Right lung (tissue), 10 donors: Measurements from ENCODE around the gene ID4. TPM values are rescaled to one million over a fixed set of nuclear protein-coding genes. Genes with fewer than 3 reads are reported as not detected.

Experiments
- DNase-seq, 2 donors: peaks; one replicate each; pipeline ENCODE4 v3.0.0-alpha.2; 2013
- long read RNA-seq, 8 donors: transcript quantifications; one replicate each; lab custom pipeline, GENCODE V29; 2026
- polyA plus RNA-seq, 5 donors: library from polyadenylated mRNA; unstranded; fragments of 120-200 nt; gene quantifications; one replicate each; pipeline versions ENCODE4 v1.2.1 to v1.2.3, GENCODE V29; 2013; ENCODE audit warnings: inconsistent platforms in 1 of 5, low replicate concordance in 1 of 5; ENCODE audit not compliant: insufficient read length in 5 of 5, insufficient read depth in 1 of 5

The ID4 gene
- 10 to 100 TPM; 41.5 to 57.5 (median 46.0) TPM for polyA plus RNA-seq
- long read RNA-seq, donor 1, transcript ID4-201 (3 exons, 2,344 nt), result major isoform, 54 of 68 reads
- long read RNA-seq, donor 1, partial matches to known transcripts, result 14 of 68 reads
- long read RNA-seq, donor 1, other reads (novel, unspliced or antisense), result 0 of 68 reads
- long read RNA-seq, donor 2, transcript ID4-201 (3 exons, 2,344 nt), result major isoform, 22 of 22 reads
- long read RNA-seq, donor 2, partial matches to known transcripts, result 0 of 22 reads
- long read RNA-seq, donor 2, other reads (novel, unspliced or antisense), result 0 of 22 reads
- long read RNA-seq, donor 3, transcript ID4-201 (3 exons, 2,344 nt), result major isoform, 10 of 23 reads
- long read RNA-seq, donor 3, partial matches to known transcripts, result 13 of 23 reads
- long read RNA-seq, donor 3, other reads (novel, unspliced or antisense), result 0 of 23 reads
- long read RNA-seq, donor 4, transcript ID4-201 (3 exons, 2,344 nt), result major isoform, 15 of 15 reads
- long read RNA-seq, donor 4, partial matches to known transcripts, result 0 of 15 reads
- long read RNA-seq, donor 4, other reads (novel, unspliced or antisense), result 0 of 15 reads
- long read RNA-seq, donor 5, transcript ID4-201 (3 exons, 2,344 nt), result major isoform, 25 of 25 reads
- long read RNA-seq, donor 5, partial matches to known transcripts, result 0 of 25 reads
- long read RNA-seq, donor 5, other reads (novel, unspliced or antisense), result 0 of 25 reads
- long read RNA-seq, donor 6, transcript ID4-201 (3 exons, 2,344 nt), result major isoform, 24 of 32 reads
- long read RNA-seq, donor 6, partial matches to known transcripts, result 8 of 32 reads
- long read RNA-seq, donor 6, other reads (novel, unspliced or antisense), result 0 of 32 reads
- long read RNA-seq, donor 7, transcript ID4-201 (3 exons, 2,344 nt), result major isoform, 37 of 37 reads
- long read RNA-seq, donor 7, partial matches to known transcripts, result 0 of 37 reads
- long read RNA-seq, donor 7, other reads (novel, unspliced or antisense), result 0 of 37 reads
- long read RNA-seq, donor 8, transcript ID4-201 (3 exons, 2,344 nt), result major isoform, 10 of 18 reads
- long read RNA-seq, donor 8, partial matches to known transcripts, result 8 of 18 reads
- long read RNA-seq, donor 8, other reads (novel, unspliced or antisense), result 0 of 18 reads

GRCh38 chr6:19836799-19837510, at the start of gene ID4:
Gene ID4 (plus strand): TSS chr6:19837370. CDS start chr6:19837755, 385 bp downstream.
- peak; percentile 96 to 97 for DNase-seq

- DNase-seq, result no peak
These were observed 48.5 kb upstream of the ID4 start for GRCh38 chr6:19788686-19789085.

DNA sequence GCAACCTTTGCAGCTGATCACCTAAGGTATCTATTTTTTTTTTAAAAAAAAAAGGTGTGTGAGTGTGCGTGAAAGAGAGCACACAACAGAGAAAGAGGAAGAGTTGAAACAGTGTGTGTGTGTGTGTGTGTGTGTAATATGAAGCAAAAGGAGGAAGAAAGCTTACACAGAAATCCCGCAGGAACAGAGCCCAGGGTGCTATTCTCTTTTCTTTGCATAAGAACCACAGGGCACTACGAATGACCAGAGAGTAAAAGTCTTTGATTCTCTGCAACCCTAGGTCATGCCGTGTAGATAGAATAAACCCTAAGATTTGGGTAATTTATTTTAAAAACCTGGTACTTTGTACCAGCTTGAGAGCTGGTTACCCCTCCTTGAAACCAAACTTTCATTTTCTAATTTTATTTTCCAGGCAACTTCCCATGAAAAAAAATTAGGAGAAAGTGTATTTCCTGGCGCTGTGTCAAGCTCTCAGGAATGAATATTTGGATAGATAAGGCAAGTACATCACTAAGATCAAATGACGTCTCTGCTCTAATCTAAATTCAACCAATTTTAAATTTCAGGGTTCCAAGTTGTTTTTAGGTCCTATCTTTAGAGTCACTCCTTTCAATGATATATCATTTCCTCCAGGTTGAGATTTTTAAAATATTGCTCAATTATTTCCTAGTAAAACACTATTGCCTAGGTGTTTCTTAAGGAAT, 47.9 kb upstream of the ID4 start:
- no peak for DNase-seq

DNA sequence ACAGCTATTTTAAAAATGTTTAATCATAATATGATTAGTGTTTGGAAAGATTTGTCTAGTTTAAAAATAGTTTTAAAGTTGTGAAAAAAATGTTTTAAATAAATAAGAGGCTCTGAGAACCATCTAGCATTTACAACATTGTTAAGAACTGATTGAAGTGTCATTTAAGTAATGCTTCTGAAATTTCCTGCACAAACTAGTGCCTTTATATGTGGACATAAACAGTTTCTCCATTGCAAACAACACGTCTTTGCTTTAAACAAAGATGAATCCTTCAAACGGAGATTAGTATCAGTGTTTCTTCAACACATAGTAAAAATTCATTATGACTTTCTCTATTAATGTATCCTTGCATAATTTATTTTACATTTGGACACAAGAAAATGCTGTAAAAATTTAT, 45.9 kb upstream of the ID4 start:
- DNase-seq, result no peak

DNA sequence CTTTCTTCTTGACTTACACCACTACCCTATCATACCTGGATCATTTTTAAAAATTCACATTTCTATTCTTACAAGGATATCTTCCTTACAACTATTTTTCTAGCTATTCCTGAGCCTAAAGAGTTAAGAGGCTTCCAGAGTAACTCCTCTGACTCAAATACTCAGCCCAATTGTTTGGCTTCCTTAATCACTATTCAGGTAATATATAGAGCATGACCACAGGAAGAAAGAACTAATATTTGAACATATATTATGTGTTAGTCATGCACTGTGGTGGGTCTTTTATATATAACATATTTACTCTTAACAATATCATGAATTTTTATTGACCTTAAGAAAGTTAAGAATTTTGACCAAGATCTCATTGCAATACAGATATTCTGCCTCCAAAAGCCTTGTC, 42.0 kb upstream of the ID4 start:
- no peak for DNase-seq

- DNase-seq, result no peak
These were observed 40.7 kb upstream of the ID4 start for GRCh38 chr6:19796452-19796851.

- DNase-seq, result no peak
These were observed 38.8 kb upstream of the ID4 start for GRCh38 chr6:19798362-19798761.

DNA sequence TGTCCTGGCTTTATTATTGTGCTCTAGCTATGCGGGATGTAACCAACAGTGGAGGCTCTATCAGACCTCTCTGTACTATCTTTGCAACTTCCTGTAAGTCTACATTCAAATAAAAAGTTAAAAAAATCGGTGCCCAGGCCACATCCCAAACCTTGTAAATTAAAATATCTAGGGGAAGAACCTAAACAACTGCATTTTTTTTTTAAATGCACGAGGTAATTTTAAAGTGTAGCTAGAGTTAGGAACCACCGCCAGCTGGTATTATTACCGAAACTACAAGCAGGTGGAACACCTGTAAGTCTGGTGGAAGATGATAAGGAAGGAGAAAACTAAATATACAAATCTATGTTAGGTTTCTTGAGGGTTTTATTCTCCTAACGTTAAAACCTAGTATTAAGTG, 34.5 kb upstream of the ID4 start:
- no peak for DNase-seq

- peak; percentile 65 to 66 for DNase-seq
These were observed 33.6 kb upstream of the ID4 start for GRCh38 chr6:19803331-19804204.

DNA sequence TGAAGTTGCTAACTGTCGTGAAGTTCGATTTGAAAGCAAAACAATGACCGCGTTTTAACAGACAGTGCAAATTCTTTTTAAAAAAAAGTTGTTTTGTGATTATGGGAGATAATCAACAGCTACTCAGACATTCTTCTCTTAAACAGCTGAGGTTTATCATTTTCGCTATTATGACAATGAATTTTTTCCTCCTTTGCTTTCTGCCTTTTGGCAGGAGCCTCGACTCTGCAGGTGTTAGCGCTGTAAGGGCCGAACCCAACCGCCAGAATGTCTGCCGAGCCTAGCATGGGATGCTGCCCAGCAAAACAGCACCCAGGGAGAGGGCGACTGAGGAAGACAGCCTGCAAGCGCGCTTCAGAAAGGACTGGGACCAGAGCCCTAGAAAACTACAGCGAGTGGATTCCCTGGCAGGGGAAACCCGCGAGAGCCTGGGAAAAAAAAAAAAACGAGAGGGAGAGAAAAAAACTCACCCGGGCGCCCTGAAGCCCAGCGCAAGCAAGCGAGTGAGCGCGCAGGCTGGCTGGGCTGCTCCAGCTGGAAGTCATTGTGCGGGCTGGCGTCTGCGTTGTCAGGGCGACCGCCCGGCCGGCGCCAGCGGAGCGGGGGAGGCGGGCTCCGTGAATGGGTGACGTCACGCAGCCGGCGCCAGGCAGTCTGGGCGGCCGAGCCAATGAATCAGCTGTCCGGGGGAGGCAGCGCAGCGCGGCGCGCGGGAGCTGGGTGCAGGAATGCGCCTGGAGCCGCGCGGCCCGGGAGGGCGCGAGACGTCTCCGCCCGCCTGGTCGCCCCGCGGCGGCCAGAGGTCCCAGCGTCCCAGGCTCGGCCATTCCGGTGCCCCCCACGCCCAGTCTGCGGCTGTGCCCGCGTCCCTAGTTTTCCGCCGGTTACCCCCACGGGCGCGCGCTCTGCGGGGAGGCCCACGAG, 32.7 kb upstream of the ID4 start:
- peak; percentile 99 for DNase-seq

DNA sequence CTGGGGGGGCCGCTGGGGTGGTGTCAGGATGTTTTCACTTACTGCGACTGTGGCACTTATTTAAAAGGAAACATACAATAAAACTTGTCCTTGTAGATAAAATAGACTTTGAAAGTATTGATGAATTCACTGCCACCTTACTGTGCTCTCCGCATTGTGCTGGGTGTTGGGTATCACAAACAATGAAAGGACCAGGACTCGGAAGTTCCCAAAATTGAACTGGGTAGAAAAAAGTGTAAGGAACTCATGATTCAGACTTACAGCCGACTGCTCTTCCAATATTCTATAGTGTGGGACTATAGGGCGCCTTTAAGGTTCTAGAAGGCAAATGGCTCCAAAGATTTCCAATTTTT, 32.1 kb upstream of the ID4 start:
- no peak for DNase-seq

DNA sequence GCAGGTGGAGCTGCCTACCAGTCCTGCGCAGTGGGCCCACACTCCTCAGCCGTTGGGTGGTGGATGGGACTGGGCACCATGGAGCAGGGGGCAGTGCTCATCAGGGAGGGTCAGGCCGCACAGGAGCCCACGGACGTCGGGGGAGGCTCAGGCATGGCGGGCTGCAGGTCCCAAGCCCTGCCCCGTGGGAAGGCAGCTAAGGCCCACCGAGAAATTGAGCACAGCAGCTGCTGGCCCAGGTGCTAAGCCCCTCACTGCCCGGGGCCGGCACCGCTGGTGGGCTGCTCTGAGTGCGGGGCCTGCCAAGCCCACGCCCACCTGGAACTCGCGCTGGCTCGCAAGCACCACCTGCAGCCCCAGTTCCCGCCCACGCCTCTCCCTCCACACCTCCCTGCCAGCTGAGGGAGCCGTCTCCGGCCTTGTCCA, 30.2 kb upstream of the ID4 start:
- DNase-seq, result no peak

GRCh38 chr6:19811397-19812079, 25.6 kb upstream of the ID4 start:
- no peak for DNase-seq

- no peak for DNase-seq
These were observed 24.6 kb upstream of the ID4 start for GRCh38 chr6:19812512-19813119.

DNA sequence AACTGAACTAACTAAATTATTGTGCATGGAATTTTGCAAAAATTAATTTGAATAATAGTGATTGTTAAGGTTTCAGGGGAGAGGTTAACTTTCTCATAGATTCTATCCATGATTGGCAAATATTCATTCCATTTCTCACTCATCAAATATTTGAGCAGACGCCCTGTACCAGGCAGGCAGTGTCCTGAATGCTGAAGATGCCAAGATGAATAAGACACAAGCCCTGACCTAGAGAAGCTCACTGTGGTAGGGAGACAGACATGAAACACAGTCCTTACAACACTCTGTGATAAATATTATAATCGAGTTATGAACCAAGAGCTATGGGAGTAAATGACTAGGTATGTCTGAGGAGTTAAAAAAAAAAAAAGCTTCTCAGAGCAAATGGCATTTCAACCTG, 18.4 kb upstream of the ID4 start:
- no peak for DNase-seq

DNA sequence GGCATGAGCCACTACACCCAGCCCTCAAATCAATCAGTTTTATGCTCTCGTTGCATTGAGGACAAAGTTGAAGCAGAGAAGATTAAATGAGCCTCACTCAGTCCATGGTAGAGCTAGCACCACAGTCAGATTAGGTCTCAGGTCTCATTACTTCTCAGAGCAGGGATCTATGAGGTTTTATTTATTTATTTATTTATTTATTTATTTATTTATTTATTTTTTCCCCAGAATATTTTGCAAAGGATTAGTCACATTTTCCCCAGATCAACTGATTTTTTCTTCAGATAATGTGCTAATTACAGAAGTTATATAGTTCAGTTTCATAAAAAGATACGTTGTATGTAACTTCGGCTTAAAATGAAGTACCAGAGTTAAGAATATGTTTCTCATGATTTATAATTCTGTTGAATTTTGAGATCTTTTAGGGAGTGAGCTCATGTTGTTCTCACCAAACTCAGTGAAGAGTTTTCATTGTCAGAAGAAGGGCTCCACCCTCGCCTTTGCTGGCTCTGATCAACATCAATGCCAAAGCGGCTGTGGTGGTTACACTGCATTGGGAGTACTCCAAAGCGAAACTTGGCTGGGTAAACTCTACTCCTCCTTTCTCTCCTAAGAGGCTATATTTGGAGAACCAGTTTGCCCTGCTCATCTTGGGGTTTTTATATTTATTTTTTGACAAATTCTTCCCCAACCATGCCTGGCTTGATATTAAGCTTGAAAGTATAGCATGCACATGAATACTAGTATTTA, 12.9 kb upstream of the ID4 start:
- DNase-seq, result no peak

- no peak for DNase-seq
These were observed 9.9 kb upstream of the ID4 start for GRCh38 chr6:19827247-19827646.
